Astrocyte of the spinal cord (primary cell): ENCODE data around the gene SLC4A3.

Experiments
- DNase-seq: peaks from one replicate; pipeline ENCODE4 v3.0.0; 2011; ENCODE audit warnings: low read depth, low spot score
- H3K4me3 ChIP-seq: 2 replicates; pipeline ENCODE4 v1.5.1; 2011; ENCODE audit warnings: low read depth, mild to moderate bottlenecking, low read length, moderate library complexity
- in situ Hi-C: cut with HindIII; loops from 2 replicates; pipeline ENCODE4 v1.10.0; 2017; ENCODE audit warnings: low sequenced_read_pairs
- TF ChIP-seq, protein P1 (sequence below): IDR thresholded peaks from 2 replicates; pipeline ENCODE4 v1.5.1; 2012; ENCODE audit warnings: low read depth, mild to moderate bottlenecking, low read length, inconsistent platforms

The SLC4A3 gene

DNA sequence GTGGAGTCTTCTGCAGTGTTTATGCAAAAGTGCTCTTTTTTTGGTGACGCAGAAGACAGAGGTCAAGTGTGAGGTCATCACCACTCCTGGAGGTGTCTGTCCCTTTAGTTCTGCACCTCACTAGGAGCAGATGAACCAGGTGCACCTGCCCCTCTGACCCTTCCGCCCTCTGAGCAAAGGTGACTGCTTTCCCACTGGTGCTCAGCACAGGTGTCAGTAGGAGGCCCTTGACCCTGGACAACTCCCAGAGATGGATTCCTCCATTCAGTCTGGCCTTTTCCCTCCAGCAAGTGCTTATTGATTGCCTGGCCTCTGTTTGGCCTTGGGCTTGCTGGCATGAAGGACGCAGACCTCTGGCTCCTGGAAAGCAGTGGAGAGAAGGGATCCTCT, 8.7 kb upstream of the SLC4A3 start:
- TF ChIP-seq, protein P1, sequence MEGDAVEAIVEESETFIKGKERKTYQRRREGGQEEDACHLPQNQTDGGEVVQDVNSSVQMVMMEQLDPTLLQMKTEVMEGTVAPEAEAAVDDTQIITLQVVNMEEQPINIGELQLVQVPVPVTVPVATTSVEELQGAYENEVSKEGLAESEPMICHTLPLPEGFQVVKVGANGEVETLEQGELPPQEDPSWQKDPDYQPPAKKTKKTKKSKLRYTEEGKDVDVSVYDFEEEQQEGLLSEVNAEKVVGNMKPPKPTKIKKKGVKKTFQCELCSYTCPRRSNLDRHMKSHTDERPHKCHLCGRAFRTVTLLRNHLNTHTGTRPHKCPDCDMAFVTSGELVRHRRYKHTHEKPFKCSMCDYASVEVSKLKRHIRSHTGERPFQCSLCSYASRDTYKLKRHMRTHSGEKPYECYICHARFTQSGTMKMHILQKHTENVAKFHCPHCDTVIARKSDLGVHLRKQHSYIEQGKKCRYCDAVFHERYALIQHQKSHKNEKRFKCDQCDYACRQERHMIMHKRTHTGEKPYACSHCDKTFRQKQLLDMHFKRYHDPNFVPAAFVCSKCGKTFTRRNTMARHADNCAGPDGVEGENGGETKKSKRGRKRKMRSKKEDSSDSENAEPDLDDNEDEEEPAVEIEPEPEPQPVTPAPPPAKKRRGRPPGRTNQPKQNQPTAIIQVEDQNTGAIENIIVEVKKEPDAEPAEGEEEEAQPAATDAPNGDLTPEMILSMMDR = no peak
- in situ Hi-C loops = no loop called here
- DNase-seq = no peak
- no peak overlapping the region for H3K4me3 ChIP-seq

DNA sequence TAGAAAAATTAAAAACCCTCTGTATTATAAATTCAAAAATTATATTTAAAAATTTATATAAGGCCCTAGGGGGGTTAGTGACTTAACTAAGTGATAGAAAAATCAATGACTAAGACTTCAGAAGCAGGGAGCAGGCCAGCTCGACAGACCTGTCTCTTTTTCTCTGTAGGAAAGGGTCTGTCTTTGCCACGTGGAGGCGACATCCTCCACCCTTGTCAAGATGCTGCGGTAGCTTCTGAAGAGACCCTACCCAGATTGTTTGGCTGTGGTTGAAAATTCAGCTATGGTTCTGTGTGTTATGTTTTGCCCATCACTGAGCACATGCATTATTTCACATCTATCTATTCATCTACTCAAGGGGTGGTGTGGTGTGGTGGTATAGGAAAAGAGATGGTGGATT, 8.2 kb upstream of the SLC4A3 start:
- DNase-seq = no peak
- TF ChIP-seq, protein P1 = no peak
- no peak overlapping the region for H3K4me3 ChIP-seq
- in situ Hi-C loops = no loop called here

DNA sequence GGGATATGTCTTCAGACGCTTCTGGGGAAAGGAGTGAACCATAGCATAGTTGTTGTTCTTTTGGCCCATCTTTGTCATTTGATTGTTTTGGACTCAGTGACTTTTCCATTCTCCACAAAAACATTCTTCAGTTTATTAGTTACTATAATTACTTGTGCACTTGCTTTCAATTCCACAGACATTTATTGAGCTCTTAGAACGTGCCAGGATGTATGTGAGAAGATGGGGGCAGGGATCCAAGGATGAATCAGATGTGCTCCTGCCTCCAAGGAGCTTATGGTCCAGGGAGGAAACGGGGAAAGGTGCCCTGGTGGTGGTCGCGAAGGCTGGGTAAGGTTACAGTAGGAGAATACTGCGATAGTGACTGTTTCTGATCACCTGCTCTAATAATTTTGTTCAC, 6.9 kb upstream of the SLC4A3 start:
- H3K4me3 ChIP-seq = no peak overlapping the region
- in situ Hi-C loops = no loop called here
- TF ChIP-seq, protein P1 = no peak
- DNase-seq = no peak

DNA sequence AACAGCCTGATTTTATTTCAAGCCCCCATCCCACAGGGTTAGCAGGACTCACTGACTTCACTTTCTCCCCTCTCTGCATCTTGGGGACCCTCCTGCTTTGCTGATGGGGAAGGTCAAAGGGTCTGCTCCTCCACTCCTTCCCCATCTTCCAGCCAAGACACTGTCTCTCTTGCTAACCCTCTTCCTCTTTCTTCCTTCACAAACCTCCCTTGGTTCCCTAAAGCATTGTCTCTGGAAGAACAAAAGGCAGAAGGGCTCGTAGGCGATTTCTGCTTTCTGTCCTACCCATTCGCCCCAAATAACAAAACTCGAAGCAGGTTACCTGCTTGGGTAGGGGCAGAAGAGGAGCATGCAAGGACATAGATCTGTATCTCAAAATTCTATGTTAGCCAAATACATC, 5.5 kb upstream of the SLC4A3 start:
- TF ChIP-seq, protein P1 = no peak
- in situ Hi-C loops = no loop called here
- DNase-seq = no peak
- no peak overlapping the region for H3K4me3 ChIP-seq

- DNase-seq = no peak
- in situ Hi-C loops = no loop called here
- TF ChIP-seq, protein P1 = no peak
- no peak overlapping the region for H3K4me3 ChIP-seq
Measured at GRCh38 chr2:219622472-219622871, 5.0 kb upstream of the SLC4A3 start.

DNA sequence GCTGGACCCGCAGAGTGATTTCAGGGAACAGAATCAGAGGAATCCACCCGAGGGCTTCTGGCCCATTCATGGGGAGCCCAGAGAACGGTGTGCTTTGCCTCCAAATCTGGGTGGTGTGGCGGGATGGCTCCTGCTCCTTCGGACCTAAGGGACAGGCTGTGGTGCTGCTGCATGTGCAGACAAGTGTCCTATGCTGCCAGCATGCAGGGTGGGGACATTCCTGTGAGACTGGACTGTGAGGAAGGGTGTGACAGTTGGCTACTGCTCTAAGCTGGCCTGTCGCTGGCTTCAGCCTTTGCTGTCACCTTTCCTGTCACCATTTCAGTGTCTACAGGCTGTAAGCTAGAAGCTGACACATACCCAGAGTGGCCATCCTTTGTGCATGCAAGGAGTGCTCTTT, 2.9 kb upstream of the SLC4A3 start:
- in situ Hi-C loops = no loop called here
- no peak for DNase-seq
- no peak overlapping the region for H3K4me3 ChIP-seq
- TF ChIP-seq, protein P1 = no peak

- DNase-seq = no peak
- in situ Hi-C loops = no loop called here
- TF ChIP-seq, protein P1 = no peak
Measured at GRCh38 chr2:219625179-219625578, 2.3 kb upstream of the SLC4A3 start.

More at GRCh38 chr2:219625179-219625578, 2.3 kb upstream of the SLC4A3 start:
- no peak overlapping the region for H3K4me3 ChIP-seq
